ENCODE data around the gene MINDY1. TPM values are rescaled to one million over a fixed set of nuclear protein-coding genes. Genes with fewer than 3 reads are reported as not detected.

MINDY1 gene
- total RNA-seq, 1 experiment from 2014 or later, result 11.6 TPM

DNA sequence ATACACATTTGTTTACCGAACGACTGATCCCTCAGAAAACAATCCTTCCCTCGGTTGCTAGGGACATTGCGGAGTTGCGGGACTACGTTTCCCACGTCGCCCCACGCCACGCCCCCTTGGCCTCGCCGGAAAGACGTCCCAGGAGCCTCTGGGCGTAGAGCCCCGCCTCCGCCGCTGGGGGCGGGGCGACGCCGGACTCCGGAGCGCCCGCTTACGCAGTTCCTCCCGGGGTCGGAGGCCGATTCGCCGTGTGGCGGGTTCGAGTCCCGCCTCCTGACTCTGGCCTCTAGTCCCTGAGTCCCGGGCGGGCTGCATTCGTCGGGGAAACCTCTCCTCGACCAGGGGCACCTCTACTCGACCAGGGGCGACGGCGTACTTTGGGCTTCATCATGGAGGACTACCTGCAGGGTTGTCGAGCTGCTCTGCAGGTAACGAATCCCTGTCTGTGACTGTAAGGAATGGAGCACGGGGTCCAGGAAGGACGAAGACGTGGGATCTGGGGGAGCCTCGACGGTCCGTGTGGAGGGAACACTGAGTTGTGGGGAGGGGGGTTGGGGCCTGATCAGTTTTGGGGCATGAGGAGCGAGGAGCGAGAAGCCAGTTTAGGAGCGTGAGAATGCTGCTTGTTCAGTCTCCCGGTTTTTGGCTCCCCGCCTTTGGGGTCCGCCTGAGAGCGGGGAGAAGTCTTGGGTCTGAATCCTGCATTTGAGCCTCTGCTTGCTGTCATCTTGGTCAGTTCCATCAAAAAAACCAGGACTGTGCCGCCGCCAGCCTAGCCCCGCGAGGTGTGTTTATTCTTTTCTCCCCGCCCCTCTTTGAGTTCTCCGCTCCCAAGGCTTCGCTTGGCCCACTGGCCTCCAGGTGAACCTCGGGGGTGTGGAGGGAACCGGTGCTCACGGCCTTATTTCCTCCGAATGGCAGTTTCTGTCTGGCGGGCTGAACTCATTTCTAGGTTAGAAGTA is 1.8 kb upstream of the MINDY1 start, which contains the start of gene PRUNE1:
Gene PRUNE1, plus strand, starts transcription at position 206 of the 962 bp plus-strand sequence. Its CDS starts 184 bp downstream, at position 390.
- no peaks in the 10 kb centered on the region for H3K36me3 ChIP-seq (ENCODE audit: insufficient read depth, low read length, poor library complexity, severe bottlenecking)
- peak within 1 kb of the TSS; percentile 90 for H3K27ac ChIP-seq (ENCODE audit: low read depth, low read length, poor library complexity, severe bottlenecking)
- no peaks in the 10 kb centered on the region for H3K9me3 ChIP-seq (ENCODE audit: low read depth, low read length, poor library complexity, severe bottlenecking)
- H3K4me1 ChIP-seq (ENCODE audit: insufficient read depth, low read length, poor library complexity, severe bottlenecking), result peaks cover 24% of the 10 kb centered on the region
- POLR2A ChIA-PET (ENCODE audit: low non-redundant PET), result no interaction called here
- CTCF ChIA-PET, result no interaction called here
- peak within 1 kb of the TSS; percentile 95 for H3K4me3 ChIP-seq (ENCODE audit: low read depth, low read length, poor library complexity, severe bottlenecking)
- no peaks in the 10 kb centered on the region for H3K27me3 ChIP-seq (replicated peaks; ENCODE audit: insufficient read depth, low read depth, low read length, poor library complexity)
- TF ChIP-seq, protein P1, sequence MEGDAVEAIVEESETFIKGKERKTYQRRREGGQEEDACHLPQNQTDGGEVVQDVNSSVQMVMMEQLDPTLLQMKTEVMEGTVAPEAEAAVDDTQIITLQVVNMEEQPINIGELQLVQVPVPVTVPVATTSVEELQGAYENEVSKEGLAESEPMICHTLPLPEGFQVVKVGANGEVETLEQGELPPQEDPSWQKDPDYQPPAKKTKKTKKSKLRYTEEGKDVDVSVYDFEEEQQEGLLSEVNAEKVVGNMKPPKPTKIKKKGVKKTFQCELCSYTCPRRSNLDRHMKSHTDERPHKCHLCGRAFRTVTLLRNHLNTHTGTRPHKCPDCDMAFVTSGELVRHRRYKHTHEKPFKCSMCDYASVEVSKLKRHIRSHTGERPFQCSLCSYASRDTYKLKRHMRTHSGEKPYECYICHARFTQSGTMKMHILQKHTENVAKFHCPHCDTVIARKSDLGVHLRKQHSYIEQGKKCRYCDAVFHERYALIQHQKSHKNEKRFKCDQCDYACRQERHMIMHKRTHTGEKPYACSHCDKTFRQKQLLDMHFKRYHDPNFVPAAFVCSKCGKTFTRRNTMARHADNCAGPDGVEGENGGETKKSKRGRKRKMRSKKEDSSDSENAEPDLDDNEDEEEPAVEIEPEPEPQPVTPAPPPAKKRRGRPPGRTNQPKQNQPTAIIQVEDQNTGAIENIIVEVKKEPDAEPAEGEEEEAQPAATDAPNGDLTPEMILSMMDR (conservative IDR thresholded peaks at IDR 0.05; ENCODE audit: low read depth, low read length), result no peak
- no peak for TF ChIP-seq EZH2 (IDR thresholded peaks at IDR 0.05; ENCODE audit: borderline replicate concordance, low read depth, low read length, poor library complexity, severe bottlenecking)
- intact Hi-C loops (cut with micrococcal nuclease; ENCODE audit: unreplicated experiment), result no loop called here
- peak; percentile 98 for DNase-seq (ENCODE audit: low spot score)
- no TSS peak for BruUV-seq (replicated peaks)

DNA sequence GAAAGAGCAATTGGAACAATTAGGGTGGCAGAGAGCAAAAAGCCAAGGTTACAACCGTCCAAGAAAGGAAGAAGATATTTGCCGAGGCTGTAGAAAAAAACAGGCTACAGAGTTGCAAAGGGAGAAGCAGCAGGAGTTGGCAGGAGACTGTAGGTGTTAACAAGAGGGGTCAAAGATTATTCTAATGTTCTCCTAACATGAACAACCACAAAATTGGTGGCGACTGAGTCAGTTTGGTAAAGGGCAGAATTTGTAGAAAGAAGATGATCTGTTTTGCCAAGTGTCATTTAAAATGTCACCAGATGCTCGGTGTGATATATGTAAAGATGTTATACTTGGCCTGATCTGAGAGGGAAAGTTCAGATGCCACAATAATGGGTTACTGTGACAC is 1.1 kb upstream of the MINDY1 start:
- BruUV-seq (replicated peaks), result no TSS peak
- Histone ChIP-seq H3K27ac (ENCODE audit: low read depth, low read length, poor library complexity, severe bottlenecking) (peak overlapping the region; percentile 90), H3K4me1 (ENCODE audit: insufficient read depth, low read length, poor library complexity, severe bottlenecking) (peaks cover 24% of the 10 kb centered on the region), H3K27me3 (replicated peaks; ENCODE audit: insufficient read depth, low read depth, low read length, poor library complexity) (no peaks in the 10 kb centered on the region), H3K9me3 (ENCODE audit: low read depth, low read length, poor library complexity, severe bottlenecking) (no peaks in the 10 kb centered on the region), H3K36me3 (ENCODE audit: insufficient read depth, low read length, poor library complexity, severe bottlenecking) (no peaks in the 10 kb centered on the region), H3K4me3 (ENCODE audit: low read depth, low read length, poor library complexity, severe bottlenecking) (peak overlapping the region; percentile 95)
- intact Hi-C loops (cut with micrococcal nuclease; ENCODE audit: unreplicated experiment), result no loop called here
- no peak for TF ChIP-seq EZH2 (IDR thresholded peaks at IDR 0.05; ENCODE audit: borderline replicate concordance, low read depth, low read length, poor library complexity, severe bottlenecking)
- TF ChIP-seq, protein P1 (conservative IDR thresholded peaks at IDR 0.05; ENCODE audit: low read depth, low read length), result no peak
- no peak for DNase-seq (ENCODE audit: low spot score)
- ChIA-PET POLR2A (ENCODE audit: low non-redundant PET) (no interaction called here), CTCF (no interaction called here)

DNA sequence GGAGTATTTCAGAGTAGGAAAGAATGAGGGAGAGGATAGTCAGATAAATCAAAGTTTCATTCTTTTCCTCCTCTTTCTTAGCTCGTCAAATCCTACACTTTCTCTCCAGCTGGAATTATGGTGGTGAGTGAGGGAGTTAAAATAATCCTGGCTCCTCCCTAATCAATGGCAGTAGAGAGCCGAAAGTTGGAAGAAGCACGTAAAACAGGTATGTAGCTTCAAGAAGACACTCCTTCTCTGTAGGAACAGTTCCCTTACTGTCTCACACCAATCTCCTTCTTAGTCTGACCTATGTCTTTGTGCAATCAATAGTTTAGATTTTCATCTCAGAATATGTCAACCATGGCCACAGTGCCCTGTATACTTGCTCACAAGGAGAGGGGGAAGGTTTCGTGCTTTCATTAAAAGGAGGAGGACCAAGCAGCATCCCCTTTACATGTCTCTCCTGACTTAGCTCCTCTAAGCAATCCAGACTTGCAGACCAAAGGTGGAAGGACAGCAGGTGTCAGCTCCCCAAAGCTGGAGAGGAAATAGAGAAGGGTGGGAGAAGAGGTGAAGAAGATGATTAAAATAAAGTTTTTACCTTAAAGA is 878 bp downstream of the MINDY1 start:
- DNase-seq (ENCODE audit: low spot score), result no peak
- Histone ChIP-seq H3K27me3 (replicated peaks; ENCODE audit: insufficient read depth, low read depth, low read length, poor library complexity) (no peaks in the 10 kb centered on the region), H3K27ac (ENCODE audit: low read depth, low read length, poor library complexity, severe bottlenecking) (peak overlapping the region; percentile 76), H3K4me1 (ENCODE audit: insufficient read depth, low read length, poor library complexity, severe bottlenecking) (peaks cover 24% of the 10 kb centered on the region), H3K4me3 (ENCODE audit: low read depth, low read length, poor library complexity, severe bottlenecking) (peak overlapping the region; percentile 50), H3K36me3 (ENCODE audit: insufficient read depth, low read length, poor library complexity, severe bottlenecking) (no peaks in the 10 kb centered on the region), H3K9me3 (ENCODE audit: low read depth, low read length, poor library complexity, severe bottlenecking) (no peaks in the 10 kb centered on the region)
- no peak for TF ChIP-seq EZH2 (IDR thresholded peaks at IDR 0.05; ENCODE audit: borderline replicate concordance, low read depth, low read length, poor library complexity, severe bottlenecking)
- TF ChIP-seq, protein P1 (conservative IDR thresholded peaks at IDR 0.05; ENCODE audit: low read depth, low read length), result no peak
- intact Hi-C loops (cut with micrococcal nuclease; ENCODE audit: unreplicated experiment), result no loop called here
- BruUV-seq (replicated peaks), result no TSS peak
- ChIA-PET POLR2A (ENCODE audit: low non-redundant PET) (interaction anchor here (0.6 kb wide), 1 partner anchor 434 kb away, joined by 6 read pairs; no protein-coding TSS in a partner anchor), CTCF (interaction anchor here (0.6 to 2.9 kb wide), 4 partner anchors 9 to 84 kb away, joined by 3 to 26 read pairs (median 3); no protein-coding TSS in a partner anchor)

All from A673 (cell line).